Omental fat pad (tissue), 4 donors: ENCODE data around the gene ARHGAP20. TPM values are rescaled to one million over a fixed set of nuclear protein-coding genes. Genes with fewer than 3 reads are reported as not detected.

ENCODE experiments used
- ATAC-seq: fragments of 150-250 bp; one replicate; pipeline ENCODE4 v1.9.1; 2016; ENCODE audit warnings: mild to moderate bottlenecking, moderate library complexity; ENCODE audit not compliant: low FRiP score
- DNase-seq: peaks from one replicate; pipeline ENCODE4 v3.0.0-alpha.2; 2019; ENCODE audit warnings: low spot score
- total RNA-seq, 4 donors: library from RNA; depleted of rRNA; stranded (reverse); fragments of >200 nt; gene quantifications; one replicate each; pipeline ENCODE4 v1.1.0, GENCODE V29; 2016
- TF ChIP-seq, protein P1 (sequence below), 3 donors: fragments of 450-650 bp; IDR thresholded peaks; one replicate each; pipeline ENCODE4 v1.5.1; 2016 to 2017; ENCODE audit warnings: antibody characterized with exemption in 3 of 3, mild to moderate bottlenecking in 3 of 3, moderate library complexity in 2 of 3

Gene ARHGAP20
- total RNA-seq, 4 donors from 2014 or later: 10.8 to 29.1 (median 16.6) TPM

GRCh38 chr11:110665689-110666465 is 46.4 kb downstream of the ARHGAP20 start:
- TF ChIP-seq, protein P1, sequence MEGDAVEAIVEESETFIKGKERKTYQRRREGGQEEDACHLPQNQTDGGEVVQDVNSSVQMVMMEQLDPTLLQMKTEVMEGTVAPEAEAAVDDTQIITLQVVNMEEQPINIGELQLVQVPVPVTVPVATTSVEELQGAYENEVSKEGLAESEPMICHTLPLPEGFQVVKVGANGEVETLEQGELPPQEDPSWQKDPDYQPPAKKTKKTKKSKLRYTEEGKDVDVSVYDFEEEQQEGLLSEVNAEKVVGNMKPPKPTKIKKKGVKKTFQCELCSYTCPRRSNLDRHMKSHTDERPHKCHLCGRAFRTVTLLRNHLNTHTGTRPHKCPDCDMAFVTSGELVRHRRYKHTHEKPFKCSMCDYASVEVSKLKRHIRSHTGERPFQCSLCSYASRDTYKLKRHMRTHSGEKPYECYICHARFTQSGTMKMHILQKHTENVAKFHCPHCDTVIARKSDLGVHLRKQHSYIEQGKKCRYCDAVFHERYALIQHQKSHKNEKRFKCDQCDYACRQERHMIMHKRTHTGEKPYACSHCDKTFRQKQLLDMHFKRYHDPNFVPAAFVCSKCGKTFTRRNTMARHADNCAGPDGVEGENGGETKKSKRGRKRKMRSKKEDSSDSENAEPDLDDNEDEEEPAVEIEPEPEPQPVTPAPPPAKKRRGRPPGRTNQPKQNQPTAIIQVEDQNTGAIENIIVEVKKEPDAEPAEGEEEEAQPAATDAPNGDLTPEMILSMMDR (IDR thresholded peaks at IDR 0.05): no peak
- DNase-seq: no peak

GRCh38 chr11:110655967-110656366 is 56.3 kb downstream of the ARHGAP20 start:
- no peak for ATAC-seq
- TF ChIP-seq, protein P1 (IDR thresholded peaks at IDR 0.05): no peak
- no peak for DNase-seq

More at GRCh38 chr11:110665689-110666465, 46.4 kb downstream of the ARHGAP20 start:
- ATAC-seq: no peak

DNA sequence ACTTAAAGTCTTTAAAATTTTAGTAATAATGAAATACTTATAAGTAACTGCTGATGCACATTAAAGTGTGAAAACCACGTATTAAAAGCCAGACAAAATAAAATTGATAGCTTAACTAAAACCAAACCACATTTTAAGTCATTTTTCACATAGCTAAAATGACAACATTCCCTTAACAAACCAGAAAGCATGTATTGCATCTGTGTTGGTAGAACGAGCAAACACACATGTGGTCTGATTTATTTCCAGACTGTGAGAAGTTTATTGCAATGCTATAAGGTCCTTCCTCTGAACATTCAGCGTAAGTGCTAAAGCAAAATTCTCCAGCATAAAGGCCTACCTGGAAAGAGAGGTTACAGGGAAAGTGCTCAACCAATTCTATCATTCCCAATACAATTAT is 57.8 kb downstream of the ARHGAP20 start:
- TF ChIP-seq, protein P1 (IDR thresholded peaks at IDR 0.05): no peak
- DNase-seq (no peak), ATAC-seq (no peak)

DNA sequence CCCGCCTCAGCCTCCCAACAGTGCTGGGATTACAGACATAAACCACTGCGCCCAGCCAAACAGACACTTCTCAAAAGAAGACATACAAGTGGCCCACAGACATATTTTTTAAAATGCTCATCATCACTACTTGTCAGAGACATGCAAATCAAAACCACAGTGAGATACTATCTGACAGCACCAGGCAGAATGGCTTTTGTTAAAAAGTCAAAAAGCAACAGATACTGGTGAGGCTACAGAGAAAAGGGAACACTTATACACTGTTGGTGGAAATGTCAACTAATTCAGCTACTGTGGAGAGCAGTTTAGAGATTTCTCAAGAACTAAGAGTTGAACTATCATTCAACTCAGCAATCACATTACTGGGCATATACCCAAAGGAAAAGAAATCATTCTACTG is 67.0 kb downstream of the ARHGAP20 start:
- TF ChIP-seq, protein P1 (IDR thresholded peaks at IDR 0.05): no peak
- no peak for ATAC-seq

DNA sequence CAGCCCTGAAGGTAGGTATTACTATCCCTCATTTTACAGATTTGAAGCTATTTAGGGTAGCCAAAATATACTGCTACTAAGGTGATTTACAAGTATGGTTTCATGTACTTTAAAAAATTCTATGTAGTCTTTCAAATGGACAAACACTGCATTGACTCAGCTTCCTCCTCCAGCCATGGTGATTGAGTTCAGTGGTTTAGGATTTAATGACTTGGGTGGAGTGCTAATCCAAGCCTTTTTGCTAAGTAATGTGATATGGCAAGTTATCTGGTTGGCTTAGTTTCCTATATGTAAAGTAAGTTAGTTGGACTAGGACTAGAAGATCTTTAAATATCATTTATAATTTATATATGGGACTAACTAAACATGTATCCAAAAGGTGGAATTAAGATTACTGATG is 77.9 kb downstream of the ARHGAP20 start:
- no peak for ATAC-seq
- TF ChIP-seq, protein P1 (IDR thresholded peaks at IDR 0.05): no peak
- DNase-seq: no peak

More for the DNA sequence above, 67.0 kb downstream of the ARHGAP20 start:
- DNase-seq: no peak

- ATAC-seq (no peak), DNase-seq (no peak)
- TF ChIP-seq, protein P1 (IDR thresholded peaks at IDR 0.05): no peak
Observed at GRCh38 chr11:110631551-110631950, 80.7 kb downstream of the ARHGAP20 start.

DNA sequence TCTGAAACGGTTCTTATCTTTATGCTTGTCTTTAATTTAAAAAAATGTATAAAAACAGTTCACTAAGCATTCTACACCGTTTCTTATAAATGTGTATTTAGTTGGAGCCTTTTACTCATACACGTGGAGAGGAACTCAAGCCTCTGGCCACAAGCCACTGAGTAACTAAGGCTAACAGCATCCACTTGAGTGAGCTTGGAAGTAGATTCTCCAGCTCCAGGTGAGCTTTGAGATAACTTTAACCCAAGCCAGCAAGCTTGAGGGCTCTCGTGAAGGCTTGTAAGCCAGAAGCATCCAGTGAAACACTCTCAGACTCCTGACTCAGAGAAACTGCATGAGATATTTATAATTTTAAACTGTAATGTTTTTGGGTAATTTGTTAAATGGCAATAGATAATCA is 82.6 kb downstream of the ARHGAP20 start:
- ATAC-seq: no peak
- no peak for DNase-seq
- TF ChIP-seq, protein P1 (IDR thresholded peaks at IDR 0.05): no peak
